ENCODE data around the gene ITGB3. TPM values are rescaled to one million over a fixed set of nuclear protein-coding genes. Genes with fewer than 3 reads are reported as not detected.
"Not testable (repeated sequence)": the region's sequence is repeated elsewhere in the genome, so short reads cannot be mapped to it uniquely, and the experiment has no call there.

The ITGB3 gene
- total RNA-seq, 4 donors from 2014 or later = 17.5 to 26.7 (median 22.1) TPM

GRCh38 chr17:47265983-47266541 is 12.4 kb downstream of the ITGB3 start:
- no peak overlapping the region for H3K4me3 ChIP-seq
- no peaks in the 10 kb centered on the region for H3K27me3 ChIP-seq
- peak in 1 of 2 donors; percentile 49 for TF ChIP-seq EP300 (IDR thresholded peaks at IDR 0.05)
- no peak for TF ChIP-seq CTCF (IDR thresholded peaks at IDR 0.05)
- no peaks in the 10 kb centered on the region for H3K36me3 ChIP-seq
- no peak for DNase-seq (ENCODE audit: low spot score in 2 of 2)
- no peaks in the 10 kb centered on the region for H3K9me3 ChIP-seq
- 69 to 81% methylated on average over 2 of the region's 2 CpGs for WGBS, 2 donors
- H3K4me1 ChIP-seq = peaks cover 0 to 35% (median 9%) of the 10 kb centered on the region in 4 donors
- peak overlapping the region in 2 of 4 donors; percentile 17 to 63 for H3K27ac ChIP-seq

GRCh38 chr17:47266782-47267181 is 13.2 kb downstream of the ITGB3 start:
- Histone ChIP-seq H3K36me3 (no peaks in the 10 kb centered on the region), H3K4me1 (peaks cover 0 to 35% (median 9%) of the 10 kb centered on the region in 4 donors), H3K27ac (peak overlapping the region in 2 of 4 donors; percentile 30 to 63), H3K27me3 (no peaks in the 10 kb centered on the region), H3K9me3 (no peaks in the 10 kb centered on the region), H3K4me3 (no peak overlapping the region)
- TF ChIP-seq EP300 (IDR thresholded peaks at IDR 0.05) = no peak
- no peak for TF ChIP-seq POLR2A (IDR thresholded peaks at IDR 0.05)
- no peak for TF ChIP-seq CTCF (IDR thresholded peaks at IDR 0.05)
- 86 to 92% methylated on average over 6 of the region's 6 CpGs for WGBS, 2 donors
- DNase-seq (ENCODE audit: low spot score in 2 of 2) = no peak

GRCh38 chr17:47267354-47267828 is 13.8 kb downstream of the ITGB3 start:
- H3K9me3 ChIP-seq = no peaks in the 10 kb centered on the region
- H3K4me3 ChIP-seq = no peak overlapping the region
- DNase-seq (ENCODE audit: low spot score in 2 of 2) = no peak
- no peaks in the 10 kb centered on the region for H3K27me3 ChIP-seq
- no peaks in the 10 kb centered on the region for H3K36me3 ChIP-seq
- peak overlapping the region in 1 of 4 donors; percentile 30 for H3K27ac ChIP-seq
- TF ChIP-seq CTCF (IDR thresholded peaks at IDR 0.05) (no peak), POLR2A (IDR thresholded peaks at IDR 0.05) (no peak), EP300 (IDR thresholded peaks at IDR 0.05) (no peak)
- 11 to 30% methylated on average over 1 of the region's 1 CpG for WGBS, 2 donors
- H3K4me1 ChIP-seq = peaks cover 0 to 35% (median 9%) of the 10 kb centered on the region in 4 donors

GRCh38 chr17:47268964-47269363 is 15.3 kb downstream of the ITGB3 start:
- H3K27me3 ChIP-seq; H3K36me3 ChIP-seq; DNase-seq (ENCODE audit: low spot score in 2 of 2); H3K9me3 ChIP-seq; H3K27ac ChIP-seq; H3K4me3 ChIP-seq: not testable (repeated sequence)
- H3K4me1 ChIP-seq = peaks cover 0 to 35% (median 9%) of the 10 kb centered on the region in 4 donors
- WGBS, 2 donors = 92% methylated on average over 3 of the region's 3 CpGs

GRCh38 chr17:47269561-47270280 is 16.1 kb downstream of the ITGB3 start:
- DNase-seq (ENCODE audit: low spot score in 2 of 2); H3K36me3 ChIP-seq; H3K9me3 ChIP-seq; H3K27me3 ChIP-seq; H3K27ac ChIP-seq; H3K4me3 ChIP-seq: not testable (repeated sequence)
- peaks cover 0 to 41% (median 12%) of the 10 kb centered on the region in 4 donors for H3K4me1 ChIP-seq

GRCh38 chr17:47270946-47271705 is 17.5 kb downstream of the ITGB3 start:
- Histone ChIP-seq H3K4me1 (peaks cover 0 to 50% (median 24%) of the 10 kb centered on the region in 4 donors), H3K36me3 (no peaks in the 10 kb centered on the region), H3K4me3 (no peak overlapping the region), H3K27me3 (no peaks in the 10 kb centered on the region), H3K27ac (no peak overlapping the region), H3K9me3 (no peaks in the 10 kb centered on the region)
- no peak for TF ChIP-seq POLR2A (IDR thresholded peaks at IDR 0.05)
- TF ChIP-seq CTCF (IDR thresholded peaks at IDR 0.05) = no peak
- no peak for TF ChIP-seq EP300 (IDR thresholded peaks at IDR 0.05)
- WGBS, 2 donors = 63 to 69% methylated on average over 2 of the region's 2 CpGs
- no peak for DNase-seq (ENCODE audit: low spot score in 2 of 2)
